Erythroblast (primary cell): ENCODE data around the gene OR13C5.
"Not testable (repeated sequence)": the region's sequence is repeated elsewhere in the genome, so short reads cannot be mapped to it uniquely, and the experiment has no call there.

Experiments
- GATA1 ChIP-seq: IDR thresholded peaks from 2 replicates; pipeline ENCODE4 v1.6.1; 2011; ENCODE audit warnings: low read depth, mild to moderate bottlenecking, control low read depth, low read length, moderate library complexity
- POLR2A ChIP-seq: IDR thresholded peaks from 2 replicates; pipeline ENCODE4 v1.6.1; 2011; ENCODE audit warnings: mild to moderate bottlenecking, low read length

- not testable (repeated sequence) for TF ChIP-seq POLR2A, GATA1
These were observed 26.8 kb upstream of the OR13C5 start for GRCh38 chr9:104625964-104626363.
